Measurements from ENCODE around the gene STRN3.
"Not testable (repeated sequence)": the region's sequence is repeated elsewhere in the genome, so short reads cannot be mapped to it uniquely, and the experiment has no call there.

The STRN3 gene

DNA sequence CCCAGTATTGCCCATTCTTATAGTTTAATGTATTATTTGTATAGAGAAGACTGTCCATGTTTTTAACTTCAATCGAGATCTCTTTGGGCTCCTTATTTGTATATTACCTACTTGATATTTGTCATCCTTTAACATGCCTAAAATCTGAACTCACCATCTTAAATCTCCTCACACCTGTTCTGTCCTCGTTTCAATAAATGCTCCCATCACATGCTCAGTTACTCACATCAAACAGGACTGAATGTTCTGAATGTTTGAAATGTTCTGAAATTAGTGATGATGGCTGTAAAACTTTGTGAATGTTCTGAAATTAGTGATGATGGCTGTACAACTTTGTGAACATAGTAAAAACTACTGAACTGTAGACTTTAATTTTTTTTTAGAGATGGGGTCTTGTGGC, 117.4 kb downstream of the STRN3 start:
- no peak for DNase-seq (ENCODE audit: low read depth, low spot score)

DNA sequence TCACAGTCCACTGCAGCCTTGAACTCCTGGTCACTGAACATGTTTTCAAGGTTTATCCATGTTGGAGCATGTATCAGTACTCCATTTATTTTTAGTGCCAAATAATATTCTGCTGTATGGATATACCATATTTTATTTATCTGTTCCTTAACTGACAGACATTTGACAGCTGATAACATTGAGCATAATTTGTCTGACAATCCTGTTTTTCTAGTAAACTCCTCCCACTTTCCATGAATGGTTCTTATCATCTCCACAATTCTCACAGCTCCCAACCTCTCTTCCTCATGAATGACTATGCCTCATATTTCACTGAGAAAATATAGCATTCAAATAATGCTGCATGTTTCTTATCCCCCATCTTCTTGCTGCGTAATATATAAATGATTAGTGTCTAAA, 118.5 kb downstream of the STRN3 start:
- DNase-seq (ENCODE audit: low read depth, low spot score) = no peak

DNA sequence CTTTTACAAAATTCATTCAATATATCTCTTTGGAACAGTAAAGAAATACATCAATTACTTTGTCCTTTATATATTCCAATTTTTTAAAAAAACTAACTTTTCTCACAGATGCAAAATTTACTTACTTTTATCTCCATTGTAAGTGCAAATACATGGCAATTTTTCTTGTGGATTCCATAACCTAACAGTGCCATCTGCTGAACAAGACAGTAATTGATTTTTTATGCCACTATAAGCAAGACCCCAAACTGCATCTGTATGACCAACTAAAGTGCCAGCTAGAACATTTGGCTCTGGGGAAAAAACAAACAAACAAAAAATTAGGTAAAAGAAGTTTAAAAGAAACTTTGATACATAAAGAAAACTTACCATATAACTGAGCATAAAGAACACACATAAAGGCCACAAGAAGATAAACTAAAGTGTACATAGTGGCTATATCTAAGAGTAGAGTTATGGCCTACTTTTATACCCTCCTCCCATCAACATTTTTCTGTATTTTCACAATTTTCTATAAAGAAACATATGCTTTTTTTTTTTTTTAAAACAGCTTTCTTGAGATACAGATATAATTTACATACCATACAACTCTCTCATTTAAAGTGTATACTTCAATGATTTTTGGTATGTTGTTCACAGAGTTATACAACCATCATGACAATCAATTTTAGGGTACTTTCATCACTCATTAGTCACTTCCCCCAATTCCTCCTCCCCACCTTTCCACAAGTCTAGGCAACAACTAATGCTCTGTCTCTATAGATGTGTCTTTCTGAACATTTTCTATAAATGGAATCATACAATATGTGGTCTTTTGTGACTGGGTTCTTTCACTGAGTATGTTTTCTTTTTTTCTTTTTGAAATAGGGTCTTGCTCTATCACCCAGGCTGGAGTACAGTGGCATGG, 119.2 kb downstream of the STRN3 start:
- DNase-seq (ENCODE audit: low read depth, low spot score) = no peak

DNA sequence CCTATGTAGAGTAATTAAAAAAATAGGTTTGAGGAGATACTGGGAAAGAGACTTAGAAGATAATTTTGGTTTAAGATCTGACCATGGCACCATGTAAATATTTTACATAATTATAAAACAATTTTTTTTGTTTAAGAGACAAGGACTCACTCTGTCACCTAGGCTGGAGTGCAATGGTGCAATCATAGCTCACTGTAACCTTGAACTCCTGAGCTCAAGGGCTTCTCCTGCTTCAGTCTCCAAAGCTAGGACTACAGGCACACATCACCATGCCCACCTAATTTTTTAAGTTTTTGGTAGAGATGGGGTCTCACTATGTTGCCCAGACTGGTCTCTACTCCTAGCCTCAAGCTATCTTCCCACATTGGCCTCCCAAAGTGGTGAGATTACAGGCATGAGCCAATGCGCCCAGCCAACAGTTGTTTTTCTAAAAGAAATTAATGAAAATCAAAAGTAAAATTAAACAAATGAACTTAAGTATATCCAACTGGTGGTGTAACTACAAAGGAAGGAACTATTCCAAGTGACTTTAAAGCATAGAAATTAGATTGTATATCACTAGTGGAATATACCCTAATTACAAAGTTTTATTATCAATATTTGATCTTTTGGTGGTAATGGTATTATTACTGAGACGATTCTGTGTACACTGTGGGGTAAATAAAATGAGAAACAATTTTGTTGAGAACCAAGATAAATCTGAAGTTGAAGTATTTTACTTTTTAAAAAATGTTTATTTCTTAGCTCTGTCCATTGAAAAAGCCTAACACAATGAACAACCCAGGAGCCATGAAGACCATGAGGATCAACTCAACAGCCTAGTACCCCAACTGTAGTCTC, 122.7 kb downstream of the STRN3 start:
- no peak for DNase-seq (ENCODE audit: low read depth, low spot score)

DNA sequence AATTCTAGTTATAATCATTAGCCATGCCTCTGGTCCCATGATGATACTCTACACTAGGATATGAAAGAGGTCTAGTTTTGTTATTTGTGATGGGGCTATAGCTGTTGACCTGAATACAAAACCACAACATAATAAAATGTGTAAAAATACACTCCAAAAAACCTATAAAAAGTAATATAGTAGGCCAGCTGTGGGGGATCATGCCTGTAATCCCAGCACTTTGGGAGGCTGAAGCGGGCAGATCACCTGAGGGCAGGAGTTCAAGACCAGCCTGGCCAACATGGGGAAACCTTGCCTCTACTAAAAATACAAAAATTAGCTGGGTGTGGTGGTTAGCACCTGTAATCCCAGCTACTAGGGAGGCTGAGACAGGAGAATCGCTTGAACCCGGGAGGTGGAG, 129.1 kb downstream of the STRN3 start:
- not testable (repeated sequence) for DNase-seq (ENCODE audit: low read depth, low spot score)

DNA sequence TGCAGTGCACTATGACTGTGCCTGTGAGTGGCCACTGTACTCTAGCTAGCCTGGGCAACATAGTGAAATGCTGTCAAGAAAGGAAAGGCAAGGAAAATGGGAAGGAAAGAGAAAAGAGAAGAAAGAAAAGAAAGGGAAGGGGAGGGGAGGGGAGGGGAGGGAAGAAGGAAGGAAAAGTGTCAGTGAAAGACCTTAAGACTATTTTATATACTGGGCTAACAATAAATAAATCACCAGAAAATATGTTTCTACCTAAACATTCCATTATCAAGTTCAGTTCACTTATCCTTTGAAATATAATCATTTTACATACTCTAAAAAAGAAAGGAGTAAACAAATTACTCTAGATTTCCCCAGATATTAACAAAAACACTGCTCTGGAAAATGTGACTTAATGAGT, 129.7 kb downstream of the STRN3 start:
- no peak for DNase-seq (ENCODE audit: low read depth, low spot score)

DNA sequence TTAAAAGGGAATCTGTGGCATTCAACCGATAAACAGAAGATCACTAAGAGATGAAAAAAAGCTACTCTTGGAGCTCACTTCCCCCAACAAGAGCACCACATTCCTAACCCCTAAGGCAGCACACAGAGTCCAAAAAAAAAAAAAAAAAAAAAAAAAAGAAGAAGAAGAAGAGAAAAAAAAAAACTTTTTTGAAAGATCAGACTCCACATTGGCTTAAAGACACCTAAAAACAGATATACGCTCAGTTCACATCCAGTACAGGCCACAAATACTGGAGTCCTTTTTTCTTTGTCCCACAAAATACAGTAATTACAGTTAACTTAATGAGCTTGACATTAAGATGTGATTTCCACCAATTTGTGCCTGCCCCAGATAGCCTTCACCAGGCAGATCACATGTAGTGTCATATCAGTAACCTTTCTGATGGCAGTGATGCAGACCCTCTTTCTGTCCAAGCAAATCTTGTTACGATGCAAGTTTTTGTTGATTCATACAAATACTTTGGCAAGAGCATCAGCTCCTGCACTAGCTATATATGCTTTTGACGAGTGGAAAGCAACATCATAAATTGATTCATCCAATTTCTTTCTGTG, 131.2 kb downstream of the STRN3 start:
- no peak for DNase-seq (ENCODE audit: low read depth, low spot score)

DNA sequence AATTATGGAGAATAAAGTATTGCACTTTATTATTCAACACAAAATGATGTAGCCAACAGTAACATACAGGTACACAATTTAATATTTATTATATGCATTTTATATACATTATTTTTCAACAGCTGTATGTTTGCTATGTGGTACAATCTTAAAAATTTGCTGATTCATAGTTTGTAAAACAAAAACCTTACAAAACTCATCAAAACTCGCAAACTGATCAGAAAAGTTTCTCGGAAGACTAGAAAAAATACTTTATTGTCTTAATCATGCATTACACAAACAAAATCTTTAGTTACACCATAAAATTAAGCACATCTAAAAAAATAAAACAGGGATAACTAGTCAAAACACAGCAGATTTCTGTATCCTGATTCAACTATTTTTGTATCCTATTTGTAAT, 132.4 kb downstream of the STRN3 start:
- no peak for DNase-seq (ENCODE audit: low read depth, low spot score)

DNA sequence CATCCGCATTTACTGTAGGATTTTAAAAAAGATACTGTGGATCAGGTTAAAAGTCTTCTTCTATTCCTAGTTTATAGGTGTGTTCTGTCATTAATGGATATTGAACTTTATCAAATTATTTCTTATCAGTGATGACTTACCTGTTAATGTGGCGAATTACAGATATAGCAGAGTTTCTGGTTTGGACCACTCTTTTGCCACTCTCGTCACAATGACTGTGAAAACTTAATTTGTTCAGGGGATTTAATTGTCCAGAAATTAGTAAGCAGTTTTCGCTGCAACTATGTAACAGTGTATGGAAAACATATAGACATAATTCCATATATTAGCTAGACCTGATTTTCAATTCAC, 137.0 kb downstream of the STRN3 start:
- DNase-seq (ENCODE audit: low read depth, low spot score) = no peak

DNA sequence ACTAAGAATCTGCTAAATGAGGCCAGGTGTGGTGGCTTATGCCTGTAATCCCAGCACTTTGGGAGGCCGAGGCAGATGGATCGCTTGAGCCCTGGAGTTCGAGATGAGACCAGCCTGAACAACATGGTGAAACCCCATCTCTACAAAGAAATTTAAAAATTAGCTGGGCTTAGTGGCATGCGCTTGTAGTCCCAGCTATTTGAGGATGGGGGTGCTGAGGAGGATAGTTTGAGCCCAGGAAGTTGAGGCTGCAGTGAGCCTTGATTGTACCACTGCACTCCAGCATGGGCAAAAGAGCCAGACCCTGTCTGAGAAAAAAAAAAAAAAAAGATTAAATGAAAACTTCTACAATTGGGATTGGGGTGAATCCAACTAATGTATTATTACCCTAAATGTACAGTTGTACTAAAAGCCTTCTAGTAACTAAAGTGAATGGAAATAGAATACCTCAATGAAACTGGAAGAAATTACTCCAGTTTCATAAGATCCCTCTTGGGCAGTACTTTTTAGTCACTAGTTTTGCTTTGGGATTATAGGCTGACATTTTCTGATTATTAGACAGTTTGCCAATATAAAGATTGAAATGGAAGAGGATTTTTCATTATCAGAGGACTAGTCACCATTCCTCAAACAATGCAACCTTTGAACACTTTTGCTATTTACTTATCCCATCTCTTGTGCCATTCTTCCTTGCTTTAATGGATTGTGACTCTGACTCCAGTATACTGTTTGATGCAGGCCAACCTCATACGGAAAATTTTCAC, 137.5 kb downstream of the STRN3 start:
- no peak for DNase-seq (ENCODE audit: low read depth, low spot score)

DNA sequence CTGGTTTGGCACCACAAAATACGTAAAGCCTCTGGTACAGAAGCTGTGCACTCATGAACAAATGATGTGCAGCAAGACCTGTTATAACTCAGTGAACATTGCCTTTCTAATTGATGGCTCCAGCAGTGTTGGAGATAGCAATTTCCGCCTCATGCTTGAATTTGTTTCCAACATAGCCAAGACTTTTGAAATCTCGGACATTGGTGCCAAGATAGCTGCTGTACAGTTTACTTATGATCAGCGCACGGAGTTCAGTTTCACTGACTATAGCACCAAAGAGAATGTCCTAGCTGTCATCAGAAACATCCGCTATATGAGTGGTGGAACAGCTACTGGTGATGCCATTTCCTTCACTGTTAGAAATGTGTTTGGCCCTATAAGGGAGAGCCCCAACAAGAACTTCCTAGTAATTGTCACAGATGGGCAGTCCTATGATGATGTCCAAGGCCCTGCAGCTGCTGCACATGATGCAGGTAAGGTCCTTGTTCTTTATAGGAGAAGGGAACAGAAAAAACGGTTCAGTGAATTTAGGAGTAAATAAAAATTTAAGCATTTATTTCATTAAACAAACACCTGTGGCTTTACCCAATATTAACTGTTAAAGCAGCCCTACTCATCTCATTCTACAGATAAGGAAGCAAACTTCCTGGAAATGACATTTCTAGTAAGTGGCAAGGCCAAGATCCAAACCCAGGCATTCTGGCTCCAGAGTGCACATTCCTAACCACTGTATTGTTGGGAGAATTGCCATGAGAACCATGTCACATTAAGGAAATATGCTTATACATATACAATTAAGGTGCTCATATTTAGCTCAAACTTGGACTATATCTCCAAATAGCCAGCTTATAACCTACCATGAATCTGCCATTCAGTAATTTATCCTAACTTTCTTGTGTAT, 140.1 kb downstream of the STRN3 start:
- DNase-seq (ENCODE audit: low read depth, low spot score) = no peak

DNA sequence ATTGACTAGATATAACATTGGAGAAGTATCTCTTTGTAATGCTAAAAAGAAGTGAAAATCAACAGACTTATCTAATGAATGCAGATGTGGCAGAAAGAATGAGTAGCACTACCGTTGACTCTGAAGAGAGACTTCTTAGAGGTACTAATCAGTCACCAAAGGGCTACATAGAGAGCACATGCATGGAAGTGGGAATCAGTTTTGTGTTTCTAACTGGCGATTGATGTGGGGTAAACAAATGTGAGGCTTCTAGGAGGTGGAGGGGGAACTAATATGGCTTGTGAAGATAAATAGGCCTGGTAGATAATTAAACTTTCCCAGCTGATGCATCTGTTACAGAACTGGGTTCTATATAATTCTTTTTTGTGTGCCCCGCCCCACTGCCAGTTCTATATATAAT, 141.3 kb downstream of the STRN3 start:
- no peak for DNase-seq (ENCODE audit: low read depth, low spot score)

DNA sequence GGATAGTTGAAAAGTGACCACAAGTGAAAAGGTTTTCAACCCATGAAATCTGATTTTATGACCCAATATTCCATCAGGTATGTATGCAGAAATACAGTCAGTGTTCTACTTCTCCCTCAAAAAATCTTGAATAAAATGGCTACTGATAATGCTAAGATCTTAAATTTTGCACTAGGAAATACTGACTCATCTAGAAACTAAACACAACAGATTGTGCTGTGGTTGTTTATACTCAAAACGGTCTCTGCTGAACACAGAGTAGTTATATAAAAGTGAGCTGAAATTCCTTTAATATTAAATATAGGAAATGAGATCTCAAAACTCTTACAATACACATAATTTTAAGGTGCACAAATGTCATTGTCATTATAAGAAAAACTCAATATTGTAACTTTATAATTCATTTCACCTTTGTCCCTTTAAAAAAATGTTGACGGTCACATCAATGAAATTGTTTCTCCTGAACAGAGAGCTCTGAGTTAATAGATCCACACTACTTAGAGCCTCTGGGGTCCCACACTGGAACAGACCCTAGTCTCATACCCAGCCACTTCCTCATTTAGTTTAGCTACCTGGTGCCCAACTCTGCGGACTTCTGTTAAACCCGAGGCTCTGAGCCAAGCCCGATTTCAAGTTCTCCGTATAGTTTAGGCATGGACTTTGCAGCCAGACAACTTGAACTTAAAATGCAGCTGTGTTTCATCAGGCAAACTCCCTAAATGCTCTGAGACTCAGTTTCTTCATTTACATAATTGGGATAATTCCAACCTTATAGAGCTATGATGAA, 142.5 kb downstream of the STRN3 start:
- no peak for DNase-seq (ENCODE audit: low read depth, low spot score)

DNA sequence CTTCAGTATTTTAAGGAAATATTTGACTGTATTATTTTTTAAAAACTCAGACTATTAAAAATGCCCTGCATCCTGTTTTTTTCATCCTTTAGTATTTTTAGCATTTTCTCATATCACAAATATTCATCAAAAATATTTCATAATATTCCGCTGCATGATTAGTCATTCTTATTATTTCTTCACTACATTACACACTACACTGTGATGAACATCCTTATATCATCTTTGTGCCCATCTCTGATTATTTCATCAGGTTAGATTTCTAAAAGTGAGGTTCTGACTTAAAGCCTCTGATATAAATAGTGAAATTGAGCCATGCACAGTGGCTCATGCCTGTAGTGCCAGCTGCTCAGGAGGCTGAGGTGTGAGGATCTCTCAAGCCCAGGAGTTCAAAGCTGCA, 143.7 kb downstream of the STRN3 start:
- DNase-seq (ENCODE audit: low read depth, low spot score) = no peak

DNA sequence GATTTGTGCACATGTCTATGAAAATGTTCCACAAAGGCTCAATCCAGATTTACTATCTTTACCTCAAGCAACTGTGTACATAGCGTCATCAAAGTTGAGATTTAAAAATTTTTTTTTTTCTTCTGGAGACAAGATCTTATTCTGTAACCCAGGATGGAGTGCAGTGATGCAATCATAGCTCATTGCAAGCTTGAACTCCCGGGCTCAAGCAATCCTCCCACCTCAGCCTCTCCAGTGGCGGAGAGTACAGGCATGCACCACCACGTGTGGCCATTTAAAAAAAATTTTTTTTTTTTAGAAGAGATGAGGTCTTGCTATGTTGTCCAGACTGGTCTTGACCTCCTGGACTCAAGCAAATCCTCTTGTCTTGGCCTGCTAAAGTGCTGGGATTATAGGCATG, 149.5 kb downstream of the STRN3 start:
- no peak for DNase-seq (ENCODE audit: low read depth, low spot score)

DNA sequence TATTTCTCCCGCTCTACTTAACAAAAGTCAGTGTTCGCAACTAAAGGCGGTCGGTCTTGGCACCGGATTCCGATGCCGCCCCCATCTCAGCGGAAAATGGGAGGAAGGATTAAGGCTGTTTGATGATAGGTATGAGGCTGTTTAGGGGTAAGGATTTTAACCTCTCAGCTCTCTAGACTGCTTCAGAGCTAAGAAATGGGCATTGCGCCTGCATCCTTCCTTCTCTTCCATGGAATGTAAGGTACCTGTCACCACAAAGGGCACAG, 150.5 kb downstream of the STRN3 start:
- no peak for DNase-seq (ENCODE audit: low read depth, low spot score)

DNA sequence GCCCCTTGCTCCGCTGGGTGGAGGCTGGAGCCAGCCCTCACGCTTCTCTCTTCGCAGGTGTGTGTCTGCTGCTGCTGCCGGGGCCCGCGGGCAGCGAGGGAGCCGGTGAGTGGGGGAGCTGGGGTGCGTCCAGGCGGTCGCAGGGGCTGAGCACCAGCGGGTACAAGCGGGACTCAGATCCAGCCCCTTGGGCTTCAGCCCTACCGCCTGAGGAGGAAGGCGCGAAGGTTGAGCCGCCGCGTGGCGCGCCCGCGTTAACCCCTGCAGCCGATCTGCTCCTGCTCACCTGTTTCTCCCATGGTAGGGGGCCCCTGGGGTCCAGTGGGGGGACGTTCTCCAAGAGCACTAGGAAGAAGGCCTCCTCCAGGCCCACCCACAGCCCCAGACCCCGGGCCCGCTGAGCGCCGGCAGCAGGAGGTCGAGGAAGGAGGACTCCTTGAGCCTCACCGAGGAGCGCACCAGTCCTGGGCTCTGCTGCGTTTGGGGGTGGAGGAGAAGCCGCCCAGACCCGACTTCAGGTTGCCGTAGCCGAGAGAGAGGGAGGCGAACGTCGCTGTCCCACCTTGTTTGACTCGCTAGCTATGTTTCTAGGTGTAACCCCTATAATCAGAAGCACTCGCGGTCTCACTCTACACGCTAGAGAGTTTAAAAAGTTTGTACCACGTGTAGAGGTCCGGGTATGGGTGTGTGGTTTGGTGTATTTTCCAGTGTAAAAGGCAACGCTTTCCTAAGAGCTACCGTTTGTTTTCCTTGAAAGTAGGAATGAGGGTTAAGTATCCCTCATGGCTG, 151.0 kb downstream of the STRN3 start:
- no peak for DNase-seq (ENCODE audit: low read depth, low spot score)

DNA sequence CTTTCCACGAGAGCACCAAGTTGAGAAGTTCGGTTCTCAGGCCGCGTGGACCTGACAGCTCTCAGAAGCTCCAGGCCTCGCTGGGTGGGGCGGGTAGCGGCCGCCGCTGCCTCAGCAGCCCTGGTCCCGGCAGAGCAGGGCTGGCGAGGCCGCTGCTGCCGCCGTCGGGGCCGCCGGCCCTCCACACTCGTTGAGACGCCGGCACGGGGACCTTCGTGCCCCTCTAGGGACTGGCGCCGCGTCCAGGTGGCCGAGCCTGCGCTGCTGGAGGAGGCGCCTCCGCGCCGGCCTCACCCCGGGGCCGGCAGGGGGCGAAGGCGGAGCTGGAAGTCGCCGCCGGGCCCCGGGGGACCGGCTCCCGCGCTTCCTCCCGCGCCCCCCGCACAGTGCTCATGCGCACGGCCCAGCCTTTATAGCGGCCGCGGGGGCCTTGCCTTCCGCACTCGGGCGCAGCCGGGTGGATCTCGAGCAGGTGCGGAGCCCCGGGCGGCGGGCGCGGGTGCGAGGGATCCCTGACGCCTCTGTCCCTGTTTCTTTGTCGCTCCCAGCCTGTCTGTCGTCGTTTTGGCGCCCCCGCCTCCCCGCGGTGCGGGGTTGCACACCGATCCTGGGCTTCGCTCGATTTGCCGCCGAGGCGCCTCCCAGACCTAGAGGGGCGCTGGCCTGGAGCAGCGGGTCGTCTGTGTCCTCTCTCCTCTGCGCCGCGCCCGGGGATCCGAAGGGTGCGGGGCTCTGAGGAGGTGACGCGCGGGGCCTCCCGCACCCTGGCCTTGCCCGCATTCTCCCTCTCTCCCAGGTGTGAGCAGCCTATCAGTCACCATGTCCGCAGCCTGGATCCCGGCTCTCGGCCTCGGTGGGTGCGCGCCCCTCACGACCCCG, 151.8 kb downstream of the STRN3 start, which contains the start of gene COCH:
TSS of gene COCH (plus strand) at position 440 of the 879 bp plus-strand sequence. CDS start at position 820, 380 bp downstream.
- DNase-seq (ENCODE audit: low read depth, low spot score) = no peak

All from smooth muscle cell of the brain vasculature (primary cell).